Measurements from ENCODE around the gene NAT9. TPM values are rescaled to one million over a fixed set of nuclear protein-coding genes. Genes with fewer than 3 reads are reported as not detected.

The NAT9 gene
- total RNA-seq, 4 donors from 2014 or later: 23.1 to 85.0 (median 37.4) TPM

DNA sequence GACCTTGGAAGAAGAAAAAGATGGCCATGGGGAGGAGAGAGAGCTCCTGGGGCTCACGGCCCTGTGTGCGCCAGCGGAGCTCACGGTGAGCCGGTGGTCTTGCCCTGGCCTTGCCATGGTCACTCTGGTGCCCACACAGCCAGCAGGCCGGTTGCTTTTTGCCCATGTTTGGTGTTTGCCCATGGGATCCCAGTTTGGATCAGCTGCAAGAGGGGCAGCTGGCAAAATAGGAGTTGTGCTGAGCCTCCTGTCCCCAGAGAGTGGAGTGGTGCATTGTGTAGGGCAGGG is 26.2 kb downstream of the NAT9 start:
- Histone ChIP-seq H3K4me1 (peaks cover 3 to 63% (median 10%) of the 10 kb centered on the region in 4 donors), H3K27ac (peak overlapping the region; percentile 94 to 98 (median 94)), H3K9me3 (no peaks in the 10 kb centered on the region), H3K4me3 (peak overlapping the region; percentile 67 to 99 (median 86)), H3K27me3 (no peaks in the 10 kb centered on the region), H3K36me3 (peaks cover 0 to 3% (median 0%) of the 10 kb centered on the region in 3 donors)
- TF ChIP-seq, protein P1, sequence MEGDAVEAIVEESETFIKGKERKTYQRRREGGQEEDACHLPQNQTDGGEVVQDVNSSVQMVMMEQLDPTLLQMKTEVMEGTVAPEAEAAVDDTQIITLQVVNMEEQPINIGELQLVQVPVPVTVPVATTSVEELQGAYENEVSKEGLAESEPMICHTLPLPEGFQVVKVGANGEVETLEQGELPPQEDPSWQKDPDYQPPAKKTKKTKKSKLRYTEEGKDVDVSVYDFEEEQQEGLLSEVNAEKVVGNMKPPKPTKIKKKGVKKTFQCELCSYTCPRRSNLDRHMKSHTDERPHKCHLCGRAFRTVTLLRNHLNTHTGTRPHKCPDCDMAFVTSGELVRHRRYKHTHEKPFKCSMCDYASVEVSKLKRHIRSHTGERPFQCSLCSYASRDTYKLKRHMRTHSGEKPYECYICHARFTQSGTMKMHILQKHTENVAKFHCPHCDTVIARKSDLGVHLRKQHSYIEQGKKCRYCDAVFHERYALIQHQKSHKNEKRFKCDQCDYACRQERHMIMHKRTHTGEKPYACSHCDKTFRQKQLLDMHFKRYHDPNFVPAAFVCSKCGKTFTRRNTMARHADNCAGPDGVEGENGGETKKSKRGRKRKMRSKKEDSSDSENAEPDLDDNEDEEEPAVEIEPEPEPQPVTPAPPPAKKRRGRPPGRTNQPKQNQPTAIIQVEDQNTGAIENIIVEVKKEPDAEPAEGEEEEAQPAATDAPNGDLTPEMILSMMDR (IDR thresholded peaks at IDR 0.05): no peak
- TF ChIP-seq POLR2A (IDR thresholded peaks at IDR 0.05): no peak
- DNase-seq: no peak

DNA sequence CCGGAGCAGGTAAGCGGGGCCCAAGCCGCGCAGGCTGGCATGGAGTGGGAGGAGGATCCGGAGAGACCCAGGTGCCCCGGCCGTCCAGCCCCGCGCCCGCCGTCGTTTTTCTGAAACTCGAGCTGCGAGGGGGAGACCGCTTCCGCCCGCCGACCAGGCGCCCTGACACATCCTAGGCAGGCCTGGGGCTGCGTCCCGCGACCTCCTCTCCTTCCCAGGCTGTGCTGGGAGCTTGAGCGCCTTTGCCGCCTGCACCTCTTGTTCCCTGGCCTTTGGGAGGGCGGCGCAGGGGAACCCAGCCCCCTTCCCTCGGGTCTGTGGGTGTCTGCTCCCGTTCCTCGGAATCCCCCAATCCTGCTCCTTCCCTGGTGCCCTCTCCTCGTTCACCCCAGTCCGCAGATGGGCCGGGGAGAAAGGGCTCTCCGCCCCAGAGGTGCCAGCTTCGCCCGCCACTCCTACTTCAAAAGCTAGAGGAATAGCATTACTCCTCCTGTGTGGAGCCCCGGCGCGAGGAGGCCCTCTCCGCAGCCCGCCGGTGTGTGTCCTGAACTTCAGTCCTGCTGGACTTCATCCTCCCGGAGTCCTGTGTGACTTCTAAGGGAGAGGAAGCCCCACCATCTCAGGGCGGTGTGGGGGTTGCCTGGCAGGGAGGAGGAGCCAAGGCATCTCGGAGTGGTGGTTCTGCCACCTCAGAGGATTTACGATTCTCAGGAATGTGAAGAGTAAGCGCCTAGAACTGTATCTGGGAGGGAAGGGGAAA is 26.7 kb downstream of the NAT9 start:
- peak overlapping the region; percentile 94 to 98 (median 94) for H3K27ac ChIP-seq
- TF ChIP-seq POLR2A (IDR thresholded peaks at IDR 0.05): peak; percentile 90 to 94
- TF ChIP-seq, protein P1 (IDR thresholded peaks at IDR 0.05): no peak
- no peaks in the 10 kb centered on the region for H3K9me3 ChIP-seq
- peaks cover 3 to 63% (median 12%) of the 10 kb centered on the region in 4 donors for H3K4me1 ChIP-seq
- DNase-seq: peak; percentile 49 to 87 (median 83)
- peak overlapping the region; percentile 67 to 99 (median 86) for H3K4me3 ChIP-seq
- no peaks in the 10 kb centered on the region for H3K36me3 ChIP-seq
- H3K27me3 ChIP-seq: no peaks in the 10 kb centered on the region

DNA sequence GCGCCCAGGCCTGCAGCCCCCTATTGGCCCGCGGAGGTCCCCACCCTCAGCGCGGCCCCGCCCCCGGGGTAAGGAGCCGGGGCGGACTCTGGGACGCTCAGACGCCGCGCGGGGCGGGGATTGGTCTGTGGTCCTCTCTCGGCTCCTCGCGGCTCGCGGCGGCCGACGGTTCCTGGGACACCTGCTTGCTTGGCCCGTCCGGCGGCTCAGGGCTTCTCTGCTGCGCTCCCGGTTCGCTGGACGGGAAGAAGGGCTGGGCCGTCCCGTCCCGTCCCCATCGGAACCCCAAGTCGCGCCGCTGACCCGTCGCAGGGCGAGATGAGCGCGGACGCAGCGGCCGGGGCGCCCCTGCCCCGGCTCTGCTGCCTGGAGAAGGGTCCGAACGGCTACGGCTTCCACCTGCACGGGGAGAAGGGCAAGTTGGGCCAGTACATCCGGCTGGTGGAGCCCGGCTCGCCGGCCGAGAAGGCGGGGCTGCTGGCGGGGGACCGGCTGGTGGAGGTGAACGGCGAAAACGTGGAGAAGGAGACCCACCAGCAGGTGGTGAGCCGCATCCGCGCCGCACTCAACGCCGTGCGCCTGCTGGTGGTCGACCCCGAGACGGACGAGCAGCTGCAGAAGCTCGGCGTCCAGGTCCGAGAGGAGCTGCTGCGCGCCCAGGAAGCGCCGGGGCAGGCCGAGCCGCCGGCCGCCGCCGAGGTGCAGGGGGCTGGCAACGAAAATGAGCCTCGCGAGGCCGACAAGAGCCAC is 27.4 kb downstream of the NAT9 start, which contains the start of gene NHERF1:
NHERF1 (plus strand) TSS at position 100 of the 750 bp plus-strand sequence; CDS start at position 319, 219 bp downstream.
- TF ChIP-seq, protein P1 (IDR thresholded peaks at IDR 0.05): peak in 3 of 6 experiments; percentile 10 to 23 (median 21)
- TF ChIP-seq POLR2A (IDR thresholded peaks at IDR 0.05): peak; percentile 99
- no peaks in the 10 kb centered on the region for H3K36me3 ChIP-seq
- H3K4me3 ChIP-seq: peak within 1 kb of the TSS; percentile 67 to 99 (median 86)
- H3K4me1 ChIP-seq: peaks cover 3 to 62% (median 18%) of the 10 kb centered on the region in 4 donors
- H3K27ac ChIP-seq: peak within 1 kb of the TSS; percentile 94 to 98 (median 94)
- no peaks in the 10 kb centered on the region for H3K9me3 ChIP-seq
- DNase-seq: peak; percentile 96 to 97 (median 97)
- no peaks in the 10 kb centered on the region for H3K27me3 ChIP-seq

DNA sequence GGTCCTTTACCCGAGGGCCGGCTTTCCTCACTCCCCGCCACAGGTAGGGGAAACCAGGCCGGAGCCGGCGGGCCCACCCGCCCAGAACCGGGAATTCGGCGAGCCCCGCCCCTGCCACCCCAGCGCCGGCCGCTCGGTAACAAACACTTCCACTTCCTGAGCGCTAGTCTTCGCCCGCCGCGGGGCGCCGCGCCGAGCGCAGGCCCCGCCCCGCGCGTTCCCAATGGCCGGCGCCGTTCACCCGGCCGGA is 27.9 kb downstream of the NAT9 start:
- Histone ChIP-seq H3K4me3 (peak overlapping the region; percentile 67 to 99 (median 86)), H3K9me3 (no peaks in the 10 kb centered on the region), H3K27me3 (no peaks in the 10 kb centered on the region), H3K4me1 (peaks cover 3 to 57% (median 21%) of the 10 kb centered on the region in 4 donors), H3K27ac (peak overlapping the region; percentile 94 to 98 (median 94)), H3K36me3 (no peaks in the 10 kb centered on the region)
- TF ChIP-seq POLR2A (IDR thresholded peaks at IDR 0.05): no peak
- TF ChIP-seq, protein P1 (IDR thresholded peaks at IDR 0.05): peak; percentile 6 to 52 (median 37)
- no peak for DNase-seq

DNA sequence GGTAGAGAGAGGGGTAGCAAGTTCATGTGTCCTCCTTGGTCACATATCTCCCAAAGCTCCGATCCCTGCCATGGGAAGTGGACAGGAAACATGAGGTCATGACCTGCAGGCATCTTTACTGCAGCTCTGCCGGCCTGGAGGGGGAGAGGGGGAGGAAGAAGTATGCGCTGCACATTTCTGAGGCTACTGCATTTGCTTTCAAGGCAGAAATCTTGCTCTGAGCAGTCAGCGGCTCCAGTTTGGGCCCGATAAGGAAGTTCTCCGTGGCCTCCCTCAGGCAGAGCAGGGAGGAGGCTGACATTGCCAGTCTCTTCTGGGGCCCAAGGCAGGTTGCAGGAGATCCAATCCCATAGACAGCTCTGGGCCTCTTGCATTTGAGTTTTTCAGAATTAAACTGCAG is 29.2 kb downstream of the NAT9 start:
- Histone ChIP-seq H3K27ac (peak overlapping the region in 2 of 4 donors; percentile 27 to 94), H3K4me1 (peaks cover 3 to 46% (median 26%) of the 10 kb centered on the region in 4 donors)

More for the DNA sequence above, 29.2 kb downstream of the NAT9 start:
- no peak for TF ChIP-seq POLR2A (IDR thresholded peaks at IDR 0.05)
- TF ChIP-seq, protein P1 (IDR thresholded peaks at IDR 0.05): no peak
- no peaks in the 10 kb centered on the region for H3K9me3 ChIP-seq
- no peaks in the 10 kb centered on the region for H3K36me3 ChIP-seq
- H3K27me3 ChIP-seq: no peaks in the 10 kb centered on the region
- no peak overlapping the region for H3K4me3 ChIP-seq
- DNase-seq: no peak
